Suppressor macrophage (primary cell): ENCODE data around the gene FNDC7.
"Not testable (repeated sequence)": the region's sequence is repeated elsewhere in the genome, so short reads cannot be mapped to it uniquely, and the experiment has no call there.

ENCODE experiments used
- DNase-seq, 4 experiments: peaks; one replicate each; pipeline ENCODE4 v3.0.0-alpha.2; 2020 to 2022

FNDC7 gene

DNA sequence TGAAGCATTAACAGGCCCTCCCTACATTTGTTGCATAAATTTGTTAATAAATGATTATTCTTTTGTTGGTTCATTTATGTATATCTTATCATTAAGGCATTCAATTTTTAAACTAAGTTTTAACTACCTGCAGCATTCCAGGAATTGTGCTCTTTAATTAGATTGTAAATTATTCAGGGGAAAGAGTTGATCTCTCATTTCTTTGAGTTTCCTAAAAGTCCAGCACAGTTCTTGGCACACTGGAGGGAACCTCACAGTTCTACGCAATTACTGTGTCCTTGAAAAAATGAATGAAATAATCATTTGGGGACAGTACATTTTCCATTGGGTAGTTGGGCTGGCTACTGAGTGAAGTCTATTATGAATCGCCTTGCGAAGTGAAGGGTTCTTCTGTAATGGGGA, 33.3 kb downstream of the FNDC7 start:
- DNase-seq: no peak

DNA sequence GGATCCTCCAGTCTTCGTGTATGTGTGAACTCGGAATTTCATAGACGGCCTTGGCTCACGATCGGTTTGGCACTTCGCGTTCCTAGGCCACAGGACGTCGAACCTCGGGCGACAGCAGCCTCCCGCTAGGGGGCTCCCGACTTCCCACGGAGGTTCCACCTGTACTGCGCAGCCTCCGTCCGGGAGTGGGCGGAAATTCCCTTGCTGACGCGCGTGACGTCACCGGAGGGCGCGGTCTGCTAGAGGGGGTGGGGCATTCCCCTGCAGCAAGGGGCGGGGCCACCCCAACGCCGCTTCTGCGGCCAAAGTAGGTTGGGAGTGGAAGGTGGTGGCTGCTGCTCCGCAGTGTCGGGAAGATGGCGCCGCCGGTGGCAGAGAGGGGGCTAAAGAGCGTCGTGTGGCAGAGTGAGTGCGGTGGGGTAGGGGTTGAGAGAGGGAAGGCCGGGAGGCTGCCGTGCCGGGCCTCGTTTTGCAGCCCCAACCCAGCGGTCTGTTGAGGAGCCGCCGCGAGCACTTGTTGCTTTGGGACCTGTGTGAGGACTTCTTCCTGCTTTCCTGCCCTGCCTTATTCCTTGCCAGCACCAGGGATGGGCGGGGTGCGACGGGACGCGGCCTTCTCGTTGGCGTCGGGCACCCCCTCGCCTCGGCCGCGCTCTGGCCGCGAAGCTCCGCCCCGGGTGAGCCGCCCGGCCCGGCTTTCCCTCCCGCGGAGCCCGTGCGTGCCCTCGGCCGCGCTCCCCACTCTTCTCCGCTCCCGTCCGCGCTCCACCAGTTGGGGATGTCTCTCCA, 33.9 kb downstream of the FNDC7 start, which contains the start of gene STXBP3:
TSS of gene STXBP3 (plus strand) at position 293 of the 789 bp plus-strand sequence. CDS start at position 357, 64 bp downstream.
- DNase-seq: peak; percentile 100

DNA sequence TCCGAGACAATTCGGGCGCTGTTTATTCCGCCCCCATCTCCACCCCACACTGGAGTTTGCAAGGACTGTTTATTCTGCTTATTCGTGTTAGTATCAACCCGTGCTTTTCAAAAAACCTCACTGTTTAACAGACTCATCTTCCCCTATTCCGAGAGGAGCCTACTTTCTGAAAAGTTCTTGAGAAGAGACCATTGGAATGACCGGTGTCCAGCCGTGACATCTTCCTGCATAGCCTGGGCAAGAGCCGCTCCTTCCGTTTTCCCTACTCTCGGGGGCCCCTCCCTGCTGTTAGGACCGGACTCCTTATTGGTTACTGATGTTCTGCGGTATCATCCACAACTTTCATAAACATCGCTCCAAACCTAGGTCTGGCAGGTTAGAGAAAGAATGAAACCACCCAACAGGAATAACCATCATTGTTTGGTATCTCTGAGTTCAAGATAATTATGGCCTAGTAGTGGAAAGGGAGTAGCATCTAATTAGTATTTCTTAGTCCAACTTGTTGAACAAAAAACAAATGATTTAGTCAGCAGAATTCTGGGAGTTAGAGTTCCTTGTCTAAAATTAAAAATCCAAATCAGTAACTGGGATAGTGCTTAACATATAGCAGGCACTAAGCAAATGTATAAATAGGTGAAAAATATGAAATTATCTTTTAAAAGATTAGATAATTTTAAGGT, 34.6 kb downstream of the FNDC7 start:
- peak; percentile 88 to 92 (median 91) for DNase-seq

DNA sequence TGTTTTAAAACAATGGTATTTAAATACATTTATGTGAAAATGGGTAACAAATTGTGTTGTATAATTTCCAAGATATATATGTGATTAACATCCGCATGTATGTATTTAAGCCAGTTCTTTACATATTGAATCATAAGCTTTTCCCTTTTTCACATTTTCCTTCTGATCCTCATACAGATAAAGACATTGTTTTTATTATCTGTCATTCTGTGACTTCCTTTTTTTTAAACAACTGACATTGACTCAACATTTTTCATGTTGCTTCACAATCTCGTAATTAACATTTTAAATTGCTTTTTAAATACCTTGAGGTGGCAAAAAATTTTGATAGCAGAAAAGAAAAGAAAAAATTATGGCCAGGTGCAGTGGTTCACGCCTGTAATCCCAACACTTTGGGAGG, 35.2 kb downstream of the FNDC7 start:
- peak in 2 of 4 experiments; percentile 36 to 59 for DNase-seq

DNA sequence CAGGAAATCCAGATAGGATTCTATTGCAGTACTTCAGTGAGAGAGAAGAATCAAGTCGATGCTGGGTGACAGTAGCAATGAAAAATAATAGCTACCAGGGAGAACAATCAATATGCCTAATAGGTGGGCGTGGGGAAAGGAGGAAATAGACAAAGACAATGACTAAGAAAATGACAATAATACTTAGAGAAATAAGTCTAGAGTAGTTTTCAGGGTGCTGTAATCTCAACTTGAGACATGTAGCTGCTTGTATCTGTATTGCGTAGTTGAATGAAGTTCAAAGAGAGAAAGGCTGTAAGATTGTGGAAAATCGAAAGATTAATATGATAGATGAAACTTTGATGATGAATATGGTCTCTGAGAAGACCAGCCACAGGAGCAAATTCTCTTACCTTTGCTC, 36.4 kb downstream of the FNDC7 start:
- peak in 2 of 4 experiments; percentile 7 to 36 for DNase-seq

DNA sequence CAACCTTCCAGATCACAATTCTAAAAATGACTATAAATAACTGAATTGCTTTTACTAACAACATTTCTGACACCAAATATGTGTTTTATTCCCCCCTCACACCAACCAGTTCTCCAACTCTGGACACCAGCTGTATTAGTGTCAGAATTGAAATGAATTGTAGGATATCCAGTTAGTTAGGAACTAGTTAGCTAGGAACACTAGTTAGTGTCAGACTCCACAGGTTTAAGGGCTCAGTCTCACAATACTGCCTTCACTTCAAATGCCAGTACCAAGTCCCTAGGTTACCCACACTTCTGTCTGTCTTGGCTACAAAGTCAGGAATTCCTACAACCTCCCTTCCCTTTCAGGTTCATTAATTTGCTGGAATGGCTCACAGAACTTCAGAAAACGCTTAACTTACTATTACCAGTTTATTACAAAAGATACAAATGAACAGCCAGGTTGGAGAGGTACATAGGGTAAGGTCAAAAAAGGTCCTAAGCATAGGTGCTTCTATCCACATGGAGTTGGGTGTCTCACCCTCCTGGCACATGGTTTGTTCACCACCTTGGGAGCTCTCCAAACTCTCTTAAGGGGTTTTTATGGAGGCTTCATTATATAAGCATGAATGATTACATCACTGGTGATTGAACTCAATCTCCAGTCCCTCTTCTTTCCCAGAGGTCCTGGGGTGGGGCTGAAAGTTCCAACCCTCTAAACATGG, 37.9 kb downstream of the FNDC7 start:
- DNase-seq: no peak

DNA sequence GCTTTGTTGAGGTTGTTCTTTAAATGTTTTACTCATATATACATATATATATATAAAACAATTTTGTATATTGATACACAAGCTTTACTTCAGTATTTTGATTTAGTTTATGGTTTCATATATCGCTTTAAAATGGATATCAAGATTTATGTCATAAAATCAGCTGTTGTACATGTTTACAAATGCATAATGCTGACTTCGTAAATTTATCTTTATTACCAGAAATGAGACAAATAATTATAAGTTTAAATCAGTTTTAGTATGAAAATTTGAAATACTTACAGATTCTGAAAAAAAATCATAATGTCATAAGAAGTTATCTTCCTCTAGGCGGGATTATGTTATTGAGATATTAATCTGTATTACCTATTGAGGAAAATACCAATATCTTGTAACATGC, 40.7 kb downstream of the FNDC7 start:
- no peak for DNase-seq

DNA sequence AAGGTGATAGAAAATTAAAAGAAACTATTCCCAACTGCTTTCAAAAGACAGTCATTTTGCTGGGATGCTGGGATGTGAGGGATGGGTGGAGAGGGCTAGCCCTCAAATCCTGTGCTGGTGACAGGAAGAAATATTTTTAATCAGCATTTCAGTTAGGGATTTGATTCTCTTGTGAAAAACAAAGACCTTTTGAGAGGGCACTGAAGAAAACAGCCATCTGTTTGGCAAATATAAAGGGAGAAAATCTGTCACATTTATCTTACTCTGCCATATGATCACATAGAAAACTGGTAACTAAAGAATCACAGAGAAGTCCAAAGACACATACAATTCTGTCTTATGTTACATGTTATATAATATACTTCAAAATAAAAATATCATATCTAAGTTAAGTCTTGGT, 46.1 kb downstream of the FNDC7 start:
- no peak for DNase-seq

DNA sequence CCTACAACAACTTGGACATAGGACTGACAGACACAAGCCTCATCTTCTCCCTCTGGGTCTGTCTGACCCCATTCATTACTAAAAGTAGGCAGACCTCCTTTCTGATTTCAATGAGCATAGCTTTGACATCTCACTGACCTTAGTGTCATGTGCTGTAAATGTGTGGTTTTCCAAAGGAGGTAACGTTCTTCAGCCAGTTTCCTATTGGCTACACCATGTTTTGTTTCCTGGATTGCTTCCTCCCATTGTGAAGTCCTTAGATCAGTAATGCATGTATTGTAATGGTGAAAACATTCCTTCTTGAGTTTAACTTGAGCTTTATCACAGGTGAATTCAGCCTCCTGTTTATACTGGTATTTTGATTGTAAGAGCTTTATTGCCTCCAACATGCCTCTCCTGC, 54.4 kb downstream of the FNDC7 start:
- no peak for DNase-seq

DNA sequence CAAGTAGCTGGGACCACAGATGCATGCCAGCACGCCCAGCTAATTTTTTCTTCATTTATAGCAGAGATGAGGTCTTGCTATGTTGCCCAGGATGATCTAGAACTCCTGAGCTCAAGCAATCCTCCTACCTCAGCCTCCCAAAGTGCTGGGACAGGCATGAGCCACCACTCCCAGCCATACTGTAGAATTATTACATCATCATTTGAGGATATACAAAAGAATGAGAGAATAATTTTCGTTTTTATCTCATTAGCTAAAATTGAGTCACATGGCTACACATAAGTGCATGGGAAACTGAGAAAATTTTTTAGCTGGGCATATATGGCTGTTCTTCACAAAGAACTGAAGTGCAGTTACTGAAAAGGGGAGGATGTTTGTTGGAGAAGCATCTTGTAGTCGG, 55.0 kb downstream of the FNDC7 start:
- DNase-seq: no peak

DNA sequence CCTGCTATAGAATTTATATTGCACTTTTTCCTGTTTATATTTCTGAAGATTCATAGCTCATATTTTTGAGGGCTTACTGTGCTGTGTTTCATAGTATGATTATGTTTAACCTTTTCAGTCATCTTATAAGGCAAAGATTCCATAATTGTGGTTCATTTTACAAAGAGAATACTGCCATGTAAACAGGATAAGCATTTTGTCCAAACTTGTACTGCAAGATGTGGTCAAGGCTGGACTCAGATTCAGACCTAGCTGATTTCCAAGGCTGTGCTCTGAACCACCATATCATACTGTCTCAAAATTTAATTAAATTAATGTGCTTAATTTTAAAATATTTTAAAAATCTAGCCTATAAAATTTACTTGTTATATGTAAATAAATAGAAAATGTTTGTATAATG, 65.1 kb downstream of the FNDC7 start:
- no peak for DNase-seq

DNA sequence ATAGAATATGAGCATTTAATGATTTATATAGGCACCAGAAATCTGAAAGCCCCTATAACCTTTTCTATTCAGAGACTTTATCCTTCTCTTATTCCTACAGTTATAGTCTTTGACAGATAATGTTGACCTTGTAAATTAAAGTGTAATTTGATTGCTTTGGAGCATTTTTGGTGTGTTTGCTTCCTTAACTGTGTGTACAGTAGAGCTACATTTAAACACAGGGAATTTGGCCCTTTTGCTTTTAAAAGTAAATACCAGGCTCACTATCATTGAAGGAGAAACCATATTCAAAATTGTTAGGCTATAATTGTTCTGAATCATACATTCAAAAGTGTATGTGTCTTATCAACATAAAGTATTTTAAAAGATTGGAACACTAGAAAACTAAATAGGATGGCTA, 66.7 kb downstream of the FNDC7 start:
- no peak for DNase-seq

DNA sequence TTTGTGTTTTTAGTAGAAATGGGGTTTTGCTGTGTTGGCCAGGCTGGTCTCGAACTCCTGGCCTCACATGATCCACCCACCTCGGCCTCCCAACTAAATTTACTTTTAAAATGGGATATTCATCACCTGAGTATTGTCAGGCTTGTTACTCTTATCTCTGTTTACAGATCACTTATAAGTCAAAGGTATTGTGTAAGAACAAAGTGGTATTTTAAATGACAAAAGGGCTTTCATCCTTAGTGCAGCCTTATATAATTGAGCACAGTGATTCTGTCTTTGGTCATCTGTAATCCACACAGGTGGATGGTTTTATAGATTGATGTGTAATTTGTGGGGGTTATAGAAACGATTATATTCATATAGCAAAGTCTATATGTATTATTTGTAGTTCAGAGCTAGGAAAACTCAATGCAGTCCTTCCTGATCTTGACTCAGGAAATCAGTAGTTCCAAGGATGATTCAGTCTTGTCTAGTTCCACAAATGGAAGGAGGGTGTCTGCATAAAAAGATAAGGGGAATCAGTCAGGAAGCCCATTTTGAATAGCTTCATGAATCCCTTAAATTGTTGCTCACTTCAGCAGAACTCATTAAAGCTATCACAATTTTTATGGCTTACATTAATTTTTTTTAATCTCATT, 68.3 kb downstream of the FNDC7 start:
- no peak for DNase-seq

DNA sequence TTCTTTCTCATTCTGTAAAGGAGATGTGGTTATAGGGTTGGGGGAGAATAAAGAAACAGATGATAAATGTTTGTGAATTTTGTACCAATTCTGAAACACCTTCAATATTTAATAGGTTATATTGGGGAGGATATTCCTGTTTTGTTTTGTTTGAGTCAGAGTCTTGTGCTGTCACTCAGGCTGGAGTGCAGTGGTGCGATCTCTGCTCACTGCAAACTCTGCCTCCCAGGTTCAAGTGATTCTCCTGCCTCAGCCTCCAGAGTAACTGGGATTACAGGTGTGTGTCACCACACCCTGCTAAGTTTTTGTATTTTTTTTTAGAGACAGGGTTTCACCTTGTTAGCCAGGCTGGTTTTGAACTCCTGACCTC, 68.9 kb downstream of the FNDC7 start:
- not testable (repeated sequence) for DNase-seq

DNA sequence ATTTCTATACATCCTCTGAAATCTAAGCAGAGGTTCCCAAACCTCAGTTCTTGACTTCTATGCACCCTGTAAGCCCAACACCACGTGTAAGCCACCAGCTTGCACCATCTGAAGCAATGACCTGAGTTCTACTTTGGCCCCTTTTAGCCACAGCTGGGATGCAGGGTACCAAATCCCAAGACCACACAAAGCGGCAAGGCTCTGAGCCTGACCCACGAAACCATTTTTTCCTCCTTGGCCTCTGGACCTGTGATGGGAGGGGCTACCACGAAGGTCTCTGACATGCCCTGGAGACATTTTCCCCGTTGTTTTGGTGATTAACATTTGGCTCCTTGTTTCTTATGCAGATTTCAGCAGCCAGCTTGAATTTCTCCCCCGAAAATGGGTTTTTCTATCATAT, 72.6 kb downstream of the FNDC7 start:
- no peak for DNase-seq

DNA sequence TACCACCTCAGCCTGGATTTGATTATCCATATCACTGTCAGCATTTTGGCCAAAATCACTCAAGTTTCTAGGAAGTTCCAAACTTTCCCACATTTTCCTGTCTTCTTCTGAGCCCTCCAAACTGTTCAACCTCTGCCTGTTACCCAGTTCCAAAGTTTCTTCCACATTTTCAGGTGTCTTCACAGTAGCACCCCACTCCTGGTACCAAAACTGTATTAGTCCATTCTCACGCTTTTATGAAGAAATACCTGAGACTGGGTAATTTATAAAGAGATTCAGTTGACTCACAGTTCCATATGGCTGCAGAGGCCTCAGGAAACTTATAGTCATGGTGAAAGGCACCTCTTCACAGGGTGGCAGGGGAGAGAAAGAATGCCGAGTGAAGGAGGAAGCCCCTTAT, 73.2 kb downstream of the FNDC7 start:
- no peak for DNase-seq

DNA sequence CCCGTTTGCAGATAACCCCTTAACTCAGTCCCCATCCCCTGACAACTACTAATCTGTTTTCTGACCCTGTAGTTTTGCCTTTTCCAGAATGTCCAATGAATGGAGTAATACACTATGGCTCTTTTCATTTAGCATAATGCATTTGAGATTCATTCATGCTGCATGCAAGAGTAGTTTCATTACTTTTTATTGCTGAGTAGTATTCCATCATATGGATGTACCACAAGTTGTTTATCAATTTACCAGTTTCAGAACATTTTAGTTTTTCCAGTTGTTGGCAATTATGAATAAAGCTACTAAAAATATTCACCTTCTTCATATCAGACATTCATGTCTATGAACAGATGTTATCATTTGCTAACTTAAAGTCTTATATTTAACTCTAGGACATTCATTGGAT, 79.1 kb downstream of the FNDC7 start:
- no peak for DNase-seq
